ENCODE results near the gene PRKN.

GRCh38 chr6:161549977-161550655, 1177.5 kb downstream of the PRKN start:
- TF ChIP-seq CTCF (IDR thresholded peaks at IDR 0.05): no peak
- no peak for TF ChIP-seq POLR2A (IDR thresholded peaks at IDR 0.05)
